GM12878 (cell line): Measurements from ENCODE around the gene NCL. TPM values are rescaled to one million over a fixed set of nuclear protein-coding genes. Genes with fewer than 3 reads are reported as not detected.

Source experiments
- ATAC-seq: fragments of 200-7000 bp; cut with Tn5 transposase; 3 replicates; pipeline ENCODE4 v1.9.1; 2020; ENCODE audit warnings: mild to moderate bottlenecking, moderate library complexity
- BruUV-seq: library from RNA; stranded (reverse); fragments of 400-500 nt; replicated peaks from 2 replicates; lab custom pipeline; 2021; lab: Mats Ljungman, UMichigan
- CTCF ChIA-PET: fragments of 300-600 bp; sonication (Branson Sonifier 250); formaldehyde crosslinking; extraction: SDS; loops from one replicate; lab custom pipeline; 2021; ENCODE audit warnings: inconsistent platforms; lab: Yijun Ruan, JAX
- POLR2A ChIA-PET: fragments of 350-600 bp; formaldehyde crosslinking; extraction: SDS; loops from one replicate; lab custom pipeline; 2021; ENCODE audit warnings: inconsistent platforms; lab: Charles Lee
- RAD21 ChIA-PET: fragments of 300-600 bp; sonication (Branson Sonifier 250); formaldehyde crosslinking; loops from one replicate; lab custom pipeline; 2023; ENCODE audit warnings: antibody characterized with exemption; ENCODE audit not compliant: unreplicated experiment; lab: Charles Lee
- SMC1A ChIA-PET: fragments of 300-600 bp; sonication (Branson Sonifier 250); formaldehyde crosslinking; loops from one replicate; lab custom pipeline; 2023; ENCODE audit not compliant: unreplicated experiment, uncharacterized antibody; lab: Charles Lee
- DNase-seq: peaks from one replicate; pipeline ENCODE4 v3.0.0-alpha.2; 2011; ENCODE audit warnings: low read depth, low spot score
- FAIRE-seq: peaks from 3 replicates; lab custom pipeline; 2011; peaks lifted over from hg19 to GRCh38; lab: Jason Lieb, UNC
- H2AFZ ChIP-seq: 2 replicates; pipeline ENCODE4 v1.6.0; 2011; ENCODE audit warnings: low read depth, low read length, control low read depth; ENCODE audit not compliant: control insufficient read depth
- H3K27ac ChIP-seq: 2 replicates; pipeline ENCODE4 v1.5.1; 2011; ENCODE audit warnings: control low read depth; ENCODE audit not compliant: control insufficient read depth, insufficient read depth
- H3K27me3 ChIP-seq, 2 experiments: replicated peaks in 1 of 2; 2 replicates each; pipeline versions ENCODE4 v1.6.0 to v1.6.1; 2011; ENCODE audit warnings: low read length in 1 of 2; ENCODE audit not compliant: control insufficient read depth in 2 of 2, insufficient read depth in 2 of 2
- H3K36me3 ChIP-seq, 2 experiments: 2 replicates each; pipeline ENCODE4 v1.5.1; 2011; ENCODE audit warnings: low read length in 1 of 2; ENCODE audit not compliant: control insufficient read depth in 2 of 2, insufficient read depth in 2 of 2
- H3K4me1 ChIP-seq: 2 replicates; pipeline ENCODE4 v1.6.1; 2011; ENCODE audit warnings: mild to moderate bottlenecking, low read length, moderate library complexity, mixed read lengths; ENCODE audit not compliant: control insufficient read depth, insufficient read depth
- H3K4me2 ChIP-seq: 2 replicates; pipeline ENCODE4 v1.6.0; 2011; ENCODE audit warnings: control low read depth; ENCODE audit not compliant: control insufficient read depth, insufficient read depth
- H3K4me3 ChIP-seq: fragments of 200-600 bp; sonication (generic); 2 replicates; pipeline ENCODE4 v1.5.1; 2016
- H3K79me2 ChIP-seq: 2 replicates; pipeline ENCODE4 v1.6.0; 2011; ENCODE audit warnings: low read length; ENCODE audit not compliant: control insufficient read depth, insufficient read depth
- H3K9ac ChIP-seq: 2 replicates; pipeline ENCODE4 v1.8.0; 2011; ENCODE audit warnings: low read length, control low read depth, mixed read lengths; ENCODE audit not compliant: control insufficient read depth, insufficient read depth
- H3K9me3 ChIP-seq: replicated peaks from 3 replicates; pipeline ENCODE4 v1.5.1; 2011; ENCODE audit warnings: mild to moderate bottlenecking, low read length; ENCODE audit not compliant: control insufficient read depth, insufficient read depth
- H4K20me1 ChIP-seq: 2 replicates; pipeline ENCODE4 v1.6.0; 2011; ENCODE audit not compliant: control insufficient read depth, insufficient read depth
- BACH1 ChIP-seq: fragments of 450-650 bp; IDR thresholded peaks from 2 replicates; pipeline ENCODE4 v1.6.1; 2017; ENCODE audit warnings: mild to moderate bottlenecking, borderline replicate concordance
- HCFC1 ChIP-seq: fragments of 150-350 bp; IDR thresholded peaks from 2 replicates; pipeline ENCODE4 v1.6.1; 2014; ENCODE audit warnings: low read length
- RB1 ChIP-seq: fragments of 450-650 bp; formaldehyde crosslinking; IDR thresholded peaks from 2 replicates; pipeline ENCODE4 v1.6.1; 2017; ENCODE audit warnings: mild to moderate bottlenecking, borderline replicate concordance
- SMARCA5 ChIP-seq: fragments of 450-650 bp; IDR thresholded peaks from 2 replicates; pipeline ENCODE4 v1.6.1; 2017; ENCODE audit warnings: mild to moderate bottlenecking
- SPI1 ChIP-seq: IDR thresholded peaks from 2 replicates; pipeline ENCODE4 v1.6.1; 2011; ENCODE audit warnings: low read depth, mild to moderate bottlenecking, low read length, moderate library complexity, borderline replicate concordance; ENCODE audit not compliant: insufficient read depth
- STAT1 ChIP-seq: fragments of 450-650 bp; conservative IDR thresholded peaks from 2 replicates; pipeline ENCODE4 v1.6.1; 2014; ENCODE audit warnings: antibody characterized with exemption, mild to moderate bottlenecking
- TARDBP ChIP-seq: IDR thresholded peaks from 2 replicates; pipeline ENCODE4 v1.6.1; 2016; ENCODE audit warnings: borderline replicate concordance
- ZZZ3 ChIP-seq: IDR thresholded peaks from 2 replicates; pipeline ENCODE4 v1.6.1; 2011; ENCODE audit warnings: low read depth; ENCODE audit not compliant: control insufficient read depth, insufficient read length
- WGBS: methylation state at CpG from one replicate; pipeline ENCODE4 v1.1.6; 2016; ENCODE audit warnings: low lambda C conversion rate; ENCODE audit not compliant: insufficient replicate concordance, insufficient coverage; ENCODE audit errors: missing lambda C conversion rate; 5-methylcytosine and 5-hydroxymethylcytosine counted together
- in situ Hi-C: fragments of 300-500 bp; cut with MboI; formaldehyde crosslinking; loops from 9 replicates; pipeline ENCODE4 v1.14.3; 2018; ENCODE audit warnings: mixed read lengths
- intact Hi-C: fragments of 100-400 bp; cut with micrococcal nuclease; formaldehyde crosslinking; loops from one replicate; pipeline ENCODE4 v1.14.2; 2022; ENCODE audit not compliant: unreplicated experiment
- polyA plus RNA-seq, 11 experiments: library from polyadenylated mRNA; depleted of rRNA in 4 of 11; unstranded in 6 of 11; stranded (reverse) in 5 of 11; fragments of >200 nt; fragmentation: Nextera tagmentation in 4 of 11; fragmentation: Illumina TruSeq in 1 of 11; extraction: Ambion mirVana in 4 of 11; extraction: Trizol in 1 of 11; gene quantifications; 1 replicate in 1 of 11; 2 replicates in 10 of 11; pipeline versions ENCODE4 v1.2.1 to v1.2.3, GENCODE V29; 2011 to 2016; ENCODE audit warnings: inconsistent platforms in 2 of 11, missing spikeins in 2 of 11, low read depth in 1 of 11
- total RNA-seq, 4 experiments: library from RNA; depleted of rRNA in 3 of 4; stranded (reverse); fragments of >200 nt in 3 of 4; fragmentation: Illumina TruSeq in 1 of 4; extraction: Trizol in 1 of 4; gene quantifications; 2 replicates each; pipeline versions ENCODE4 v1.2.1 to v1.2.3, GENCODE V29; 2013 to 2021
- TF ChIP-seq, protein P1 (sequence below): fragments of 150-350 bp; IDR thresholded peaks from 2 replicates; pipeline ENCODE4 v1.6.1; 2016; ENCODE audit warnings: low read depth, low read length
- TF ChIP-seq, protein P2 (sequence below): fragments of 450-650 bp; IDR thresholded peaks from 2 replicates; pipeline ENCODE4 v1.6.1; 2017; ENCODE audit warnings: antibody characterized with exemption, mild to moderate bottlenecking, moderate library complexity

NCL gene
- total and polyA plus RNA-seq, 10 of the 15 experiments (the other 5 are each of a cell fraction or from before 2014, with no cell fraction given) = 123 to 1,207 (median 529) TPM

DNA sequence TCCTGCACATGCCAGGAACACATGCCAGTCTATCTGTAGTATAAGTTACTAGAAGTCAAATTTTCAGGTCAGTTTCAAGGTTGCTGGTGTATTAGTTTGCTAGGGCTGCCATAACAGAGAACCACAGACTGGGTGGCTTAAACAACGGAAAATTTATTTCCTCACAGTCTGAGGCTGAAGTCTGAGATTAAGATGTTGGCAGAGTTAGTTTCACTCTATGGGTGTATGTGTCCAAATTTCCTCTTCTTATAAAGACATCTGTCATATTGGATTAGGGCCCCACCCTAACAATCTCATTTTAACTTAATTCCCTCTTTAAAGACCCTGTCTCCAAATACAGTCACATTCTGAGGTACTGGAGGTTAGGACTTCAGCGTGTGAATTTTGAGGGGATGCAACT, 42.2 kb downstream of the NCL start:
- H3K27ac ChIP-seq = no peak overlapping the region
- intact Hi-C loops = no loop called here
- ATAC-seq (no peak), DNase-seq (no peak), FAIRE-seq (no peak)
- no peak overlapping the region for H3K4me3 ChIP-seq
- H3K9ac ChIP-seq = no peak overlapping the region
- H3K4me1 ChIP-seq = peaks cover 10% of the 10 kb centered on the region
- no peak overlapping the region for H3K4me2 ChIP-seq
- CTCF ChIA-PET = interaction anchor here (0.8 kb wide), 1 partner anchor 194 kb away, joined by 4 read pairs; no protein-coding TSS in a partner anchor
- H4K20me1 ChIP-seq = no peaks in the 10 kb centered on the region
- no peaks in the 10 kb centered on the region for H3K9me3 ChIP-seq
- RAD21 ChIA-PET = no interaction called here
- no peak overlapping the region for H2AFZ ChIP-seq
- in situ Hi-C loops = no loop called here
- POLR2A ChIA-PET = no interaction called here
- no TSS peak for BruUV-seq
- H3K36me3 ChIP-seq = no peaks in the 10 kb centered on the region
- H3K79me2 ChIP-seq = no peaks in the 10 kb centered on the region
- no peak for TF ChIP-seq SMARCA5
- TF ChIP-seq, protein P1, sequence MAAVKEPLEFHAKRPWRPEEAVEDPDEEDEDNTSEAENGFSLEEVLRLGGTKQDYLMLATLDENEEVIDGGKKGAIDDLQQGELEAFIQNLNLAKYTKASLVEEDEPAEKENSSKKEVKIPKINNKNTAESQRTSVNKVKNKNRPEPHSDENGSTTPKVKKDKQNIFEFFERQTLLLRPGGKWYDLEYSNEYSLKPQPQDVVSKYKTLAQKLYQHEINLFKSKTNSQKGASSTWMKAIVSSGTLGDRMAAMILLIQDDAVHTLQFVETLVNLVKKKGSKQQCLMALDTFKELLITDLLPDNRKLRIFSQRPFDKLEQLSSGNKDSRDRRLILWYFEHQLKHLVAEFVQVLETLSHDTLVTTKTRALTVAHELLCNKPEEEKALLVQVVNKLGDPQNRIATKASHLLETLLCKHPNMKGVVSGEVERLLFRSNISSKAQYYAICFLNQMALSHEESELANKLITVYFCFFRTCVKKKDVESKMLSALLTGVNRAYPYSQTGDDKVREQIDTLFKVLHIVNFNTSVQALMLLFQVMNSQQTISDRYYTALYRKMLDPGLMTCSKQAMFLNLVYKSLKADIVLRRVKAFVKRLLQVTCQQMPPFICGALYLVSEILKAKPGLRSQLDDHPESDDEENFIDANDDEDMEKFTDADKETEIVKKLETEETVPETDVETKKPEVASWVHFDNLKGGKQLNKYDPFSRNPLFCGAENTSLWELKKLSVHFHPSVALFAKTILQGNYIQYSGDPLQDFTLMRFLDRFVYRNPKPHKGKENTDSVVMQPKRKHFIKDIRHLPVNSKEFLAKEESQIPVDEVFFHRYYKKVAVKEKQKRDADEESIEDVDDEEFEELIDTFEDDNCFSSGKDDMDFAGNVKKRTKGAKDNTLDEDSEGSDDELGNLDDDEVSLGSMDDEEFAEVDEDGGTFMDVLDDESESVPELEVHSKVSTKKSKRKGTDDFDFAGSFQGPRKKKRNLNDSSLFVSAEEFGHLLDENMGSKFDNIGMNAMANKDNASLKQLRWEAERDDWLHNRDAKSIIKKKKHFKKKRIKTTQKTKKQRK = no peak
- no peaks in the 10 kb centered on the region for H3K27me3 ChIP-seq
- SMC1A ChIA-PET = interaction anchor here (1.0 to 1.4 kb wide), 2 partner anchors 11 to 15 kb away, joined by 3 read pairs; no protein-coding TSS in a partner anchor
- 70% methylated on average over 2 of the region's 2 CpGs for WGBS

DNA sequence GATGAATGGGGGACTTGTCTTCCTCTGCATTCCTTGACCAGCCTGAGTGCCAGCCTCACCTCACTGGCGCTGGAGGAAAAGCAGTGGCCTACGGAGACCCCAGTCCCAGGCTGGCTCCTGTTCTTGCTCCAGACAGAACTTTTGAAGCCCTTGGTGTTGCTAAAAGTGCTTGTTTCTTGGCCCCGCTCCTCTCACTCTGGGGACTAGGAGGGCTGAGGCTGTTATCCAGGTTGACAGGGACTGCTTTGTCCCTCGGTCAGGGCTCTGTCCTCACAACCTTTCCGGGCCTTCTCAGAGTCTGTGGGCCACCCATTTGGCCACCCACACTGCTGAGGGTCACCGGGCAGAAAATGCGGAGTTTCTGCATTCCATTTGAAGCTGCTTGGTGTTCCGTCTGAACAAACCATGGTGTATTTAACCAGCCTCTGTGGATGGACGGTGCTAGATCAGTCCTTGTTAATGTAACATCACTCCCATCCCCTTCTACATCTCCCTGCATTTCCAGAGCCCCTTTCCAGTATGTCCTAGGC, 43.2 kb downstream of the NCL start:
- no TSS peak for BruUV-seq
- CTCF ChIA-PET = interaction anchor here (0.8 kb wide), 1 partner anchor 193 kb away, joined by 4 read pairs; no protein-coding TSS in a partner anchor
- Histone ChIP-seq H3K4me1 (peaks cover 5% of the 10 kb centered on the region), H3K9me3 (no peaks in the 10 kb centered on the region), H4K20me1 (no peaks in the 10 kb centered on the region), H3K4me3 (no peak overlapping the region), H2AFZ (no peak overlapping the region), H3K36me3 (no peaks in the 10 kb centered on the region), H3K9ac (no peak overlapping the region), H3K27ac (no peak overlapping the region), H3K4me2 (no peak overlapping the region), H3K27me3 (no peaks in the 10 kb centered on the region), H3K79me2 (no peaks in the 10 kb centered on the region)
- intact Hi-C loops = no loop called here
- RAD21 ChIA-PET = no interaction called here
- DNase-seq = no peak
- in situ Hi-C loops = no loop called here
- POLR2A ChIA-PET = interaction anchor here (0.6 kb wide), 2 partner anchors 9 to 291 kb away, joined by 3 read pairs; no protein-coding TSS in a partner anchor
- SMC1A ChIA-PET = no interaction called here
- FAIRE-seq = no peak
- ATAC-seq = no peak
- WGBS = 47% methylated on average over 9 of the region's 9 CpGs
- TF ChIP-seq TARDBP (no peak), HCFC1 (no peak), SPI1 (no peak), ZZZ3 (no peak), STAT1 (no peak), BACH1 (no peak), RB1 (no peak)
- TF ChIP-seq, protein P2, sequence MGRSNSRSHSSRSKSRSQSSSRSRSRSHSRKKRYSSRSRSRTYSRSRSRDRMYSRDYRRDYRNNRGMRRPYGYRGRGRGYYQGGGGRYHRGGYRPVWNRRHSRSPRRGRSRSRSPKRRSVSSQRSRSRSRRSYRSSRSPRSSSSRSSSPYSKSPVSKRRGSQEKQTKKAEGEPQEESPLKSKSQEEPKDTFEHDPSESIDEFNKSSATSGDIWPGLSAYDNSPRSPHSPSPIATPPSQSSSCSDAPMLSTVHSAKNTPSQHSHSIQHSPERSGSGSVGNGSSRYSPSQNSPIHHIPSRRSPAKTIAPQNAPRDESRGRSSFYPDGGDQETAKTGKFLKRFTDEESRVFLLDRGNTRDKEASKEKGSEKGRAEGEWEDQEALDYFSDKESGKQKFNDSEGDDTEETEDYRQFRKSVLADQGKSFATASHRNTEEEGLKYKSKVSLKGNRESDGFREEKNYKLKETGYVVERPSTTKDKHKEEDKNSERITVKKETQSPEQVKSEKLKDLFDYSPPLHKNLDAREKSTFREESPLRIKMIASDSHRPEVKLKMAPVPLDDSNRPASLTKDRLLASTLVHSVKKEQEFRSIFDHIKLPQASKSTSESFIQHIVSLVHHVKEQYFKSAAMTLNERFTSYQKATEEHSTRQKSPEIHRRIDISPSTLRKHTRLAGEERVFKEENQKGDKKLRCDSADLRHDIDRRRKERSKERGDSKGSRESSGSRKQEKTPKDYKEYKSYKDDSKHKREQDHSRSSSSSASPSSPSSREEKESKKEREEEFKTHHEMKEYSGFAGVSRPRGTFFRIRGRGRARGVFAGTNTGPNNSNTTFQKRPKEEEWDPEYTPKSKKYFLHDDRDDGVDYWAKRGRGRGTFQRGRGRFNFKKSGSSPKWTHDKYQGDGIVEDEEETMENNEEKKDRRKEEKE = no peak
